GM12865 (cell line): ENCODE results near the gene UBQLN3.
A peak's percentile ranks its signal among the peaks of the same experiment; 100 is the strongest.

Source experiments
- DNase-seq: peaks from one replicate; pipeline ENCODE4 v3.0.0; 2010; ENCODE audit warnings: low read depth
- H3K4me3 ChIP-seq: 2 replicates; pipeline ENCODE4 v1.5.1; 2011; ENCODE audit warnings: mild to moderate bottlenecking, low read depth, low read length, control low read depth
- CTCF ChIP-seq: IDR thresholded peaks from 2 replicates; pipeline ENCODE4 v1.5.1; 2011; ENCODE audit warnings: low read length, control low read depth, low read depth, inconsistent platforms; ENCODE audit not compliant: insufficient read depth; ENCODE audit errors: missing control alignments

Gene UBQLN3

DNA sequence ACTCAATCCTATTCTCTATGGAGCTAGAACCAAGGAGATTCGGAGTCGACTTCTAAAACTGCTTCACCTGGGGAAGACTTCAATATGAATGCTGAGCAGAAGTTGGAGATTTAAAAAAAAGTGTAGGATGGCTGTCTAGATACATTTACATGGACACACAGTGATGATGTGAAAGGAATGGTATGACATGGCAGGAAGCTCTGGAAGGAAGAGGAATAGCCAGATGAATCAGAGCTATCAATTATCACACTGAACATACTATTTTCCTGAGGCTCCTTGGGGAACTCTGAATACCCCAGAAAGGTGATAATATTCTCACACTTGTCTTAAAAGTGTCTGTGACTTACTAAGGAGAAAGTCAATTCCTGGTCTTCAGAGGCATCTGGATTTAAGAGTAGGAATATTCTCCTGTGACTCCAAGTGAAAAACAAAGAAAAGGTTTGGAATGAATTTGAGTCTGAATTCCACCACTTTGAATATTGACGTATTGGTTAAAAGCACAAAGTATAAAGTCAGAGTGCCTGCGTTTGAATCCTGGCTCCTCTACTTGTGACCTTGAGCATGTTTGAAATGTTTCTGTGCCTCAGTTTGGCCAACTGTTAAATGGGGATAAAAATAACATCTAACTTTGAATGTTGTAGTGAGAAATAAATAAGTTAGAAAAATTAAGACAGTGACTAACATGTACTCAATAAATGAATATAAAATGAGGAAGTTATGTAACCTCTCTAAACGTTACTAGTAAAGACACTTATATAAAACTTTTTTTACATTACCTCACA lies 20.0 kb downstream of the UBQLN3 start:
- no peak for TF ChIP-seq CTCF
- no peak for DNase-seq
- no peak overlapping the region for H3K4me3 ChIP-seq

GRCh38 chr11:5488798-5489399 lies 20.9 kb downstream of the UBQLN3 start:
- H3K4me3 ChIP-seq, result no peak overlapping the region
- no peak for TF ChIP-seq CTCF
- no peak for DNase-seq

DNA sequence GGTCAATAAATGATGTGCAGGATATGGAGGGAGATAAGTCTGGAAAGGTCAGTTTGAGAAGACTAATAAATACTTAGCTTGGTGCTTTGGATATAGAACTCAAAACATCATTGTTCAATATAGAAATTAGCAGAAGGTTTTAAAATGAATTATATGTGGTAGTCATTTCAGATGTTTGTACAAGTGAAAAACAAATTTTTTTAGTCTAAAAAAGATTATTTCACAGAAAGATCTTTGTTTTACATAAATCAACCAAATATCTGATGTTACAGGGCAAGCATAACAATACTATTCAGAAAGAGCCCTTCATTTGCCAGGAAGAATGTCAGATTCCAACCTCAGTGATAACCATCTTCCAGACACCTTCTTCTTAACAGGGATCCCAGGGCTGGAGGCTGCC lies 21.4 kb downstream of the UBQLN3 start, which contains the start of gene OR52D1:
Gene OR52D1 (plus strand): TSS at position 301 of the 400 bp plus-strand sequence. CDS start 22 bp downstream, at position 323.
- no peak within 1 kb of the TSS for H3K4me3 ChIP-seq
- TF ChIP-seq CTCF, result no peak
- DNase-seq, result no peak

DNA sequence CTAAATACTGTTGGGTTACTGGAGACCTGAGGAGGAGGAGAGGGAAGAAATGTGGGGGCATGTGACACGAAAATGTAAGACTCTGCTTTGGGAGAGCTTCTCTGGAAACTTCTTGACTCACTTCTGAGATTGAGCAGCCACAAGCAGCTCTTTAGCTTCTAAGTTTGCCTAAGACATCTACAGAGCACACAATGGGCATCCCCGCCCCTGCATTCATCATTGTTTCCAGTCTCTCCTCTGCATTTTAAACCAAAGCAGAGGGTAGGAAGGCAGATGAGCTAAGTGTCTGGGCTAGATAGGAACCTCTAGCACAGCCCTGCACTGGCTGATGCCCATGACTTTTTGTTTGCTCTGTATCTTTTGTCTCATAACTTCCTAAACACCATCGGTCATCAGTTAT lies 23.3 kb downstream of the UBQLN3 start:
- no peak overlapping the region for H3K4me3 ChIP-seq
- DNase-seq, result no peak
- no peak for TF ChIP-seq CTCF

DNA sequence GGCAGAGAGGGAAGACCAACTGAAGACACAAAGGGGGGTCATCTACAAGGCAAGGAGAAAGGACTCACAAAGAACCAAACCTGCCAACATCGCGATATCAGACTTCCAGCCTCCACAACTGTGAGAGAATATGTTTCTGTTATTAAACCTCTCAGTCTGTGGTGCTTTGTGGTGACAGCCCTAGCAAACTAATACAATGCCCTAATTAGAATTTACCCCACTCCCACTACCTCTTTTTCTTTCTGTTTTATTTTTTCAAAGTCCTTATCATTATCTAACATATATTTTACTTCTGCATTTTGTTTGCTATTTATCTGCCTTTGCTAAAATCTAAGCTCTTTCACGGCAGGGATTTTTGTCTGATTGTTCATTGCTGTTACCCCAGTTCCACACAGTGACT lies 23.8 kb downstream of the UBQLN3 start:
- no peak overlapping the region for H3K4me3 ChIP-seq
- no peak for TF ChIP-seq CTCF
- DNase-seq, result no peak

DNA sequence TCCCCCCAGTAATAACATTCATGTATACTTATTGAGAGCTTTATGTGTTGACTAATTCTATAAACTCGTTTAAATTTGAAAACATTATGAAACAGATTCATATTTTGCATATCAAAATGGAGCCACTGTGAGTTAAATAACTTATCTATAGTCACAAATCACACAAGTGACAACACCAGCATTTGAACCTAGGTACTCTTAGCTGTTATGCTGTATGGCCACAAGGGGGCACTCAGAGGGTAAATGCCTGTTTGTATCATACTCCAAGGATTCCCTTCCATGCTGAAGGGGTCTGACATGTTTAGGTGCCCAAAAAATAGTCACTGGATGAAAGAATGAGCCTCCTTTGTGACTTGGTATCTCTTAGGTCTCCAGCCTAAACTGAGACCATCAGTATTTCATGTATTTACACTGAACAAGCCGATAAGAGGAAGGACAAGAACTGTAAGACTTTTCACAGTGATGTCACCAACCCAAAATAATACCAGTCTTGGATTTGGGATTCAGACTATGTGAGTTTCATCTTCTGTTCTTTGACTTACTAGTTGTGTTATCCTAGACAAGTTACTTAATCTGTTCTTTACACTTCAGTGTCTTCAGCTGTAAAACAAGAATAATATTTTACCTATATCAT lies 33.5 kb downstream of the UBQLN3 start:
- peak; percentile 58 for DNase-seq
- TF ChIP-seq CTCF, result peak; percentile 85
- no peak overlapping the region for H3K4me3 ChIP-seq
